Measurements from ENCODE around the gene JAKMIP1. TPM values are rescaled to one million over a fixed set of nuclear protein-coding genes. Genes with fewer than 3 reads are reported as not detected.

Gene JAKMIP1
- polyA plus RNA-seq, 1 donor from 2014 or later = 15.3 TPM

DNA sequence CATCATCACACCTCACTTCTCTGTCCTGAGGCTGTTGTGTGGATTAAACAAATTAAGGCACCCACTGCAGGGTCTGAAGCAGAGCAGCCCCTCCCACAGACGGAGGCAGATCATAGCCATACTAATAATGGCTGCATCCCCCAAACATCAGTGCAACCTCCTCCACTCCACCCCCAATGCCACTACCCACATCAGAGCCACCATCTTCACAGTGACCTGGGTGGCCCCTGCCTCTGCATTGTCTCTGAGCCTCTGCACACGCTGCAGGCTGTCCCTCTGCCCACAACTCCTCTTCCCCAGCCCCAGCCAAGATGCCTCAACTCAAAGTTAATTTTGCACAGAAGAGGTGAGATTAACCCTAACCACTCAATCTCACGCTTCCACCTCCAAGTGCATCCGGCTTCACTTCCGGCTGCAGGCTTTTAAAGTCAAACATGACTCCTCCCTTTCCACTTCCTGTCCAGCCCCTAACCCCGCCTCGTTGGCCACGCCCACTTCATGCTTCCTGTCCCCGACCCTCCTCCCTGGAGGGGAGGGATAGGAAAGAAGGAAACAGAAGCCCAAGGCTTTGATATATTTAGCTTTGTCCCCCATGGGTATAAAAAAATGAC is 22.7 kb downstream of the JAKMIP1 start:
- no peaks in the 10 kb centered on the region for H3F3A ChIP-seq (ENCODE audit: insufficient read depth, low read length, poor library complexity, severe bottlenecking)
- H2AFZ ChIP-seq (ENCODE audit: low read depth, low read length) = no peak overlapping the region
- no peak overlapping the region for H3K4me3 ChIP-seq (ENCODE audit: low read length)
- no peaks in the 10 kb centered on the region for H4K20me1 ChIP-seq (ENCODE audit: insufficient read depth)
- no peak overlapping the region for H3K4me2 ChIP-seq (ENCODE audit: low read length)
- H3K9me3 ChIP-seq (ENCODE audit: low read length) = peaks cover 3% of the 10 kb centered on the region
- H3K9ac ChIP-seq (ENCODE audit: low read length) = no peak overlapping the region
- no peaks in the 10 kb centered on the region for H3K27me3 ChIP-seq (ENCODE audit: insufficient read depth, low read depth, low read length)
- no peaks in the 10 kb centered on the region for H3K79me2 ChIP-seq (replicated peaks; ENCODE audit: insufficient read depth, low read length)
- no peaks in the 10 kb centered on the region for H3K9me2 ChIP-seq (ENCODE audit: insufficient read depth, low read length)
- no peaks in the 10 kb centered on the region for H3K36me3 ChIP-seq (ENCODE audit: insufficient read depth, low read length)
- H3K27ac ChIP-seq (ENCODE audit: low read length) = no peak overlapping the region
- TF ChIP-seq, protein P1, sequence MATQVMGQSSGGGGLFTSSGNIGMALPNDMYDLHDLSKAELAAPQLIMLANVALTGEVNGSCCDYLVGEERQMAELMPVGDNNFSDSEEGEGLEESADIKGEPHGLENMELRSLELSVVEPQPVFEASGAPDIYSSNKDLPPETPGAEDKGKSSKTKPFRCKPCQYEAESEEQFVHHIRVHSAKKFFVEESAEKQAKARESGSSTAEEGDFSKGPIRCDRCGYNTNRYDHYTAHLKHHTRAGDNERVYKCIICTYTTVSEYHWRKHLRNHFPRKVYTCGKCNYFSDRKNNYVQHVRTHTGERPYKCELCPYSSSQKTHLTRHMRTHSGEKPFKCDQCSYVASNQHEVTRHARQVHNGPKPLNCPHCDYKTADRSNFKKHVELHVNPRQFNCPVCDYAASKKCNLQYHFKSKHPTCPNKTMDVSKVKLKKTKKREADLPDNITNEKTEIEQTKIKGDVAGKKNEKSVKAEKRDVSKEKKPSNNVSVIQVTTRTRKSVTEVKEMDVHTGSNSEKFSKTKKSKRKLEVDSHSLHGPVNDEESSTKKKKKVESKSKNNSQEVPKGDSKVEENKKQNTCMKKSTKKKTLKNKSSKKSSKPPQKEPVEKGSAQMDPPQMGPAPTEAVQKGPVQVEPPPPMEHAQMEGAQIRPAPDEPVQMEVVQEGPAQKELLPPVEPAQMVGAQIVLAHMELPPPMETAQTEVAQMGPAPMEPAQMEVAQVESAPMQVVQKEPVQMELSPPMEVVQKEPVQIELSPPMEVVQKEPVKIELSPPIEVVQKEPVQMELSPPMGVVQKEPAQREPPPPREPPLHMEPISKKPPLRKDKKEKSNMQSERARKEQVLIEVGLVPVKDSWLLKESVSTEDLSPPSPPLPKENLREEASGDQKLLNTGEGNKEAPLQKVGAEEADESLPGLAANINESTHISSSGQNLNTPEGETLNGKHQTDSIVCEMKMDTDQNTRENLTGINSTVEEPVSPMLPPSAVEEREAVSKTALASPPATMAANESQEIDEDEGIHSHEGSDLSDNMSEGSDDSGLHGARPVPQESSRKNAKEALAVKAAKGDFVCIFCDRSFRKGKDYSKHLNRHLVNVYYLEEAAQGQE (IDR thresholded peaks at IDR 0.05; ENCODE audit: borderline replicate concordance) = no peak
- no peak for TF ChIP-seq RAD21 (conservative IDR thresholded peaks at IDR 0.05)
- TF ChIP-seq, protein P2, sequence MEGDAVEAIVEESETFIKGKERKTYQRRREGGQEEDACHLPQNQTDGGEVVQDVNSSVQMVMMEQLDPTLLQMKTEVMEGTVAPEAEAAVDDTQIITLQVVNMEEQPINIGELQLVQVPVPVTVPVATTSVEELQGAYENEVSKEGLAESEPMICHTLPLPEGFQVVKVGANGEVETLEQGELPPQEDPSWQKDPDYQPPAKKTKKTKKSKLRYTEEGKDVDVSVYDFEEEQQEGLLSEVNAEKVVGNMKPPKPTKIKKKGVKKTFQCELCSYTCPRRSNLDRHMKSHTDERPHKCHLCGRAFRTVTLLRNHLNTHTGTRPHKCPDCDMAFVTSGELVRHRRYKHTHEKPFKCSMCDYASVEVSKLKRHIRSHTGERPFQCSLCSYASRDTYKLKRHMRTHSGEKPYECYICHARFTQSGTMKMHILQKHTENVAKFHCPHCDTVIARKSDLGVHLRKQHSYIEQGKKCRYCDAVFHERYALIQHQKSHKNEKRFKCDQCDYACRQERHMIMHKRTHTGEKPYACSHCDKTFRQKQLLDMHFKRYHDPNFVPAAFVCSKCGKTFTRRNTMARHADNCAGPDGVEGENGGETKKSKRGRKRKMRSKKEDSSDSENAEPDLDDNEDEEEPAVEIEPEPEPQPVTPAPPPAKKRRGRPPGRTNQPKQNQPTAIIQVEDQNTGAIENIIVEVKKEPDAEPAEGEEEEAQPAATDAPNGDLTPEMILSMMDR (IDR thresholded peaks at IDR 0.05; ENCODE audit: poor library complexity, severe bottlenecking) = no peak
- TF ChIP-seq MXI1 (conservative IDR thresholded peaks at IDR 0.05; ENCODE audit: poor library complexity, severe bottlenecking) = no peak
- no peak for TF ChIP-seq SMC3 (conservative IDR thresholded peaks at IDR 0.05; ENCODE audit: poor library complexity)
- TF ChIP-seq TAF1 (IDR thresholded peaks at IDR 0.05; ENCODE audit: low read depth) = no peak
- TF ChIP-seq EP300 (conservative IDR thresholded peaks at IDR 0.05; ENCODE audit: poor library complexity, severe bottlenecking) = no peak
- TF ChIP-seq EZH2 (IDR thresholded peaks at IDR 0.05; ENCODE audit: borderline replicate concordance, insufficient read depth, low read length, poor library complexity, severe bottlenecking) = no peak
- TF ChIP-seq POLR2AphosphoS5 (IDR thresholded peaks at IDR 0.05) = no peak

DNA sequence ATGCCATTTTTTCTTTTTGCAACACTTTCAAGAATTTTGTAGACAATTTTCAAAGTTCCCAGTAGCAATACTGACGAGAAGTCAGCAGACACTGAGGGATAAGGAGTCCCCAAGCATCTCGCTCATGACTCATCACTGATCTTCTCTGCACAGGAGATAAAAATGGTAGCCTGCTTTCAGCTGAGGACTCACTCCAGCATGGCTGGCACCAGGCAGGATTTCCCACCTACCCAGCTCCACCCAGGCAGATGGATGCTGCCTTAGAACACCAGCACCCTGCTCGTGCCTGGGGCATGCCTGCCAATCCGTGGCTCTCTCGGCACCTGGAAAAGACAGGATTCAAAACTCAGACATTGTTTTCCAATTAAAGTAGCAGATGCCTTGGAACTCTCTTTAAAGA is 24.9 kb downstream of the JAKMIP1 start:
- TF ChIP-seq TAF1 (IDR thresholded peaks at IDR 0.05; ENCODE audit: low read depth) = no peak
- TF ChIP-seq MXI1 (conservative IDR thresholded peaks at IDR 0.05; ENCODE audit: poor library complexity, severe bottlenecking) = no peak
- TF ChIP-seq RAD21 (conservative IDR thresholded peaks at IDR 0.05) = no peak
- TF ChIP-seq EP300 (conservative IDR thresholded peaks at IDR 0.05; ENCODE audit: poor library complexity, severe bottlenecking) = no peak
- TF ChIP-seq, protein P2 (IDR thresholded peaks at IDR 0.05; ENCODE audit: poor library complexity, severe bottlenecking) = no peak
- no peak for TF ChIP-seq POLR2AphosphoS5 (IDR thresholded peaks at IDR 0.05)
- no peak for TF ChIP-seq SMC3 (conservative IDR thresholded peaks at IDR 0.05; ENCODE audit: poor library complexity)
- TF ChIP-seq, protein P1 (IDR thresholded peaks at IDR 0.05; ENCODE audit: borderline replicate concordance) = no peak
- TF ChIP-seq EZH2 (IDR thresholded peaks at IDR 0.05; ENCODE audit: borderline replicate concordance, insufficient read depth, low read length, poor library complexity, severe bottlenecking) = no peak
- no peak overlapping the region for H3K4me2 ChIP-seq (ENCODE audit: low read length)
- H3K36me3 ChIP-seq (ENCODE audit: insufficient read depth, low read length) = no peaks in the 10 kb centered on the region

More for the DNA sequence above, 24.9 kb downstream of the JAKMIP1 start:
- Histone ChIP-seq H3K4me3 (ENCODE audit: low read length) (no peak overlapping the region), H3K27me3 (ENCODE audit: insufficient read depth, low read depth, low read length) (no peaks in the 10 kb centered on the region), H3K27ac (ENCODE audit: low read length) (no peak overlapping the region), H4K20me1 (ENCODE audit: insufficient read depth) (no peaks in the 10 kb centered on the region), H3F3A (ENCODE audit: insufficient read depth, low read length, poor library complexity, severe bottlenecking) (no peaks in the 10 kb centered on the region), H3K9ac (ENCODE audit: low read length) (no peak overlapping the region), H3K79me2 (replicated peaks; ENCODE audit: insufficient read depth, low read length) (no peaks in the 10 kb centered on the region), H3K9me3 (ENCODE audit: low read length) (no peaks in the 10 kb centered on the region), H3K9me2 (ENCODE audit: insufficient read depth, low read length) (no peaks in the 10 kb centered on the region), H2AFZ (ENCODE audit: low read depth, low read length) (no peak overlapping the region)

Measured in neural cell (in vitro differentiated cells).